HuH-7 (cell line): ENCODE results near the gene DZIP3.

Experiments used
- DNase-seq: peaks from one replicate; pipeline ENCODE4 v3.0.0; 2011; ENCODE audit warnings: low spot score

The DZIP3 gene

GRCh38 chr3:108705045-108705444, 115.5 kb downstream of the DZIP3 start:
- no peak for DNase-seq

GRCh38 chr3:108713009-108713516, 123.5 kb downstream of the DZIP3 start:
- DNase-seq: no peak

GRCh38 chr3:108713816-108714215, 124.3 kb downstream of the DZIP3 start:
- no peak for DNase-seq

GRCh38 chr3:108718454-108718853, 128.9 kb downstream of the DZIP3 start:
- DNase-seq: no peak

GRCh38 chr3:108719178-108719806, 129.8 kb downstream of the DZIP3 start:
- no peak for DNase-seq

- DNase-seq: no peak
Measured at GRCh38 chr3:108722724-108723123, 133.2 kb downstream of the DZIP3 start.

GRCh38 chr3:108724101-108724500, 134.6 kb downstream of the DZIP3 start:
- DNase-seq: no peak

GRCh38 chr3:108728105-108728504, 138.6 kb downstream of the DZIP3 start:
- DNase-seq: no peak

- DNase-seq: no peak
Measured at GRCh38 chr3:108728934-108729333, 139.4 kb downstream of the DZIP3 start.

- no peak for DNase-seq
Measured at GRCh38 chr3:108736821-108737220, 147.3 kb downstream of the DZIP3 start.

- no peak for DNase-seq
Measured at GRCh38 chr3:108742929-108743328, 153.4 kb downstream of the DZIP3 start.
